NCI-H460 (cell line): ENCODE results near the gene ITPKC. TPM values are rescaled to one million over a fixed set of nuclear protein-coding genes. Genes with fewer than 3 reads are reported as not detected.

Source experiments
- DNase-seq: peaks from one replicate; pipeline ENCODE4 v3.0.0-alpha.2; 2016; ENCODE audit warnings: low read depth; ENCODE audit errors: extremely low read depth
- total RNA-seq: library from RNA; depleted of rRNA; stranded (reverse); fragments of >200 nt; shearing (Covaris generic); gene quantifications from 2 replicates; pipeline ENCODE4 v1.2.3, GENCODE V29; 2014

Gene ITPKC
- total RNA-seq, 1 experiment from 2014 or later = 6.2 TPM

GRCh38 chr19:40739030-40739839, 22.3 kb downstream of the ITPKC start:
- no peak for DNase-seq

GRCh38 chr19:40739871-40740703, 23.2 kb downstream of the ITPKC start:
- DNase-seq = no peak

GRCh38 chr19:40740747-40741146, 23.8 kb downstream of the ITPKC start:
- no peak for DNase-seq

GRCh38 chr19:40741527-40742390, 24.8 kb downstream of the ITPKC start:
- no peak for DNase-seq

GRCh38 chr19:40742477-40742876, 25.6 kb downstream of the ITPKC start:
- no peak for DNase-seq

GRCh38 chr19:40742886-40743285, 26.0 kb downstream of the ITPKC start:
- DNase-seq = no peak

GRCh38 chr19:40743926-40744325, 27.0 kb downstream of the ITPKC start:
- DNase-seq = no peak

- no peak for DNase-seq
Measured at GRCh38 chr19:40744554-40745401, 27.9 kb downstream of the ITPKC start.

GRCh38 chr19:40745402-40745780, 28.5 kb downstream of the ITPKC start:
- no peak for DNase-seq

GRCh38 chr19:40747536-40747935, 30.6 kb downstream of the ITPKC start:
- DNase-seq = no peak

GRCh38 chr19:40750058-40750873, 33.4 kb downstream of the ITPKC start, which contains the start of gene ACTMAP:
TSS of gene ACTMAP (minus strand) at chr19:40750477. CDS start at chr19:40749803, 674 bp downstream.
- DNase-seq = peak; percentile 99

GRCh38 chr19:40750874-40751537, 34.1 kb downstream of the ITPKC start, which contains the start of gene SNRPA:
TSS of gene SNRPA (plus strand) at chr19:40751203. CDS start at chr19:40751409, 206 bp downstream.
- DNase-seq = peak; percentile 95

GRCh38 chr19:40752257-40752781, 35.4 kb downstream of the ITPKC start:
- no peak for DNase-seq

GRCh38 chr19:40754611-40755247, 37.8 kb downstream of the ITPKC start:
- DNase-seq = no peak

GRCh38 chr19:40755248-40755624, 38.3 kb downstream of the ITPKC start:
- DNase-seq = no peak

- no peak for DNase-seq
Measured at GRCh38 chr19:40755791-40756190, 38.9 kb downstream of the ITPKC start.

GRCh38 chr19:40756502-40757110, 39.7 kb downstream of the ITPKC start:
- no peak for DNase-seq
